DND-41 (cell line): ENCODE results near the gene FBXW8.

ENCODE experiments used
- EZH2 ChIP-seq: IDR thresholded peaks from 3 replicates; pipeline ENCODE4 v1.6.1; 2012; ENCODE audit warnings: borderline replicate concordance, low read depth, mild to moderate bottlenecking, moderate library complexity, low read length, inconsistent platforms; ENCODE audit not compliant: severe bottlenecking
- TF ChIP-seq, protein P1 (sequence below): IDR thresholded peaks from 2 replicates; pipeline ENCODE4 v1.5.1; 2012; ENCODE audit warnings: borderline replicate concordance, low read length, moderate library complexity, mild to moderate bottlenecking; ENCODE audit not compliant: poor library complexity, severe bottlenecking; ENCODE audit errors: extremely low read depth

- TF ChIP-seq, protein P1, sequence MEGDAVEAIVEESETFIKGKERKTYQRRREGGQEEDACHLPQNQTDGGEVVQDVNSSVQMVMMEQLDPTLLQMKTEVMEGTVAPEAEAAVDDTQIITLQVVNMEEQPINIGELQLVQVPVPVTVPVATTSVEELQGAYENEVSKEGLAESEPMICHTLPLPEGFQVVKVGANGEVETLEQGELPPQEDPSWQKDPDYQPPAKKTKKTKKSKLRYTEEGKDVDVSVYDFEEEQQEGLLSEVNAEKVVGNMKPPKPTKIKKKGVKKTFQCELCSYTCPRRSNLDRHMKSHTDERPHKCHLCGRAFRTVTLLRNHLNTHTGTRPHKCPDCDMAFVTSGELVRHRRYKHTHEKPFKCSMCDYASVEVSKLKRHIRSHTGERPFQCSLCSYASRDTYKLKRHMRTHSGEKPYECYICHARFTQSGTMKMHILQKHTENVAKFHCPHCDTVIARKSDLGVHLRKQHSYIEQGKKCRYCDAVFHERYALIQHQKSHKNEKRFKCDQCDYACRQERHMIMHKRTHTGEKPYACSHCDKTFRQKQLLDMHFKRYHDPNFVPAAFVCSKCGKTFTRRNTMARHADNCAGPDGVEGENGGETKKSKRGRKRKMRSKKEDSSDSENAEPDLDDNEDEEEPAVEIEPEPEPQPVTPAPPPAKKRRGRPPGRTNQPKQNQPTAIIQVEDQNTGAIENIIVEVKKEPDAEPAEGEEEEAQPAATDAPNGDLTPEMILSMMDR, result no peak
- TF ChIP-seq EZH2, result no peak
Observed at GRCh38 chr12:117036046-117036445, 125.3 kb downstream of the FBXW8 start.
